Measurements from ENCODE around the gene NOL6.

DNA sequence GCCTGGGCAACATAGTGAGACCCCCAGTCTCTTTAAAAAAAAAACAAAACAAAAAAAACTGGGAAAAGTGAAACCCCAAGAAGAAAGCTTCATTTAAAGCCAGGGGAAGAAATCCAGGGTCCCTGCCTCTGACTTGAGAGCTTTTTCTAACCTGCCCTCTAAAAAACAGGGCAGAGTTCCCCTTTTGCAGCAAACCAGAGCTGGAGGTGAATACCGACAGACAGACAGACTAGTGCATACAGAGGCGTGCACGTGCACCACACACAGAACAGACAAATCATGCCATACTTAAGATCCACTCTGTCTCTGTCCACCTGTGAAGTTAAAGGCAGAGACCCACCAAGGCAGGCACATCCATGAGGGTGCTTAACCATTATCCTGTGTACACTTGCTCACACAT, 14.6 kb downstream of the NOL6 start:
- TF ChIP-seq, protein P1, sequence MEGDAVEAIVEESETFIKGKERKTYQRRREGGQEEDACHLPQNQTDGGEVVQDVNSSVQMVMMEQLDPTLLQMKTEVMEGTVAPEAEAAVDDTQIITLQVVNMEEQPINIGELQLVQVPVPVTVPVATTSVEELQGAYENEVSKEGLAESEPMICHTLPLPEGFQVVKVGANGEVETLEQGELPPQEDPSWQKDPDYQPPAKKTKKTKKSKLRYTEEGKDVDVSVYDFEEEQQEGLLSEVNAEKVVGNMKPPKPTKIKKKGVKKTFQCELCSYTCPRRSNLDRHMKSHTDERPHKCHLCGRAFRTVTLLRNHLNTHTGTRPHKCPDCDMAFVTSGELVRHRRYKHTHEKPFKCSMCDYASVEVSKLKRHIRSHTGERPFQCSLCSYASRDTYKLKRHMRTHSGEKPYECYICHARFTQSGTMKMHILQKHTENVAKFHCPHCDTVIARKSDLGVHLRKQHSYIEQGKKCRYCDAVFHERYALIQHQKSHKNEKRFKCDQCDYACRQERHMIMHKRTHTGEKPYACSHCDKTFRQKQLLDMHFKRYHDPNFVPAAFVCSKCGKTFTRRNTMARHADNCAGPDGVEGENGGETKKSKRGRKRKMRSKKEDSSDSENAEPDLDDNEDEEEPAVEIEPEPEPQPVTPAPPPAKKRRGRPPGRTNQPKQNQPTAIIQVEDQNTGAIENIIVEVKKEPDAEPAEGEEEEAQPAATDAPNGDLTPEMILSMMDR (IDR thresholded peaks at IDR 0.05 in 8 of 11, conservative IDR thresholded peaks at IDR 0.05 in 3 of 11), result no peak
- TF ChIP-seq POLR2A (IDR thresholded peaks at IDR 0.05), result no peak
- no peak for TF ChIP-seq POLR2AphosphoS5 (IDR thresholded peaks at IDR 0.05)
